Ovary (tissue), 9 donors: ENCODE measurements around the gene PDXK. TPM values are rescaled to one million over a fixed set of nuclear protein-coding genes. Genes with fewer than 3 reads are reported as not detected.
A peak's percentile ranks its signal among the peaks of the same experiment; 100 is the strongest.

Experiments
- DNase-seq, 5 donors: peaks; one replicate each; pipeline ENCODE4 v3.0.0-alpha.2; 2019 to 2020
- H3K27ac ChIP-seq, 2 donors: fragments of 200-600 bp; one replicate each; pipeline versions ENCODE4 v1.5.1 to v1.8.0; 2019 to 2022
- H3K27me3 ChIP-seq: fragments of 200-600 bp; one replicate; pipeline ENCODE4 v1.8.0; 2022
- H3K36me3 ChIP-seq: fragments of 200-600 bp; sonication (generic); one replicate; pipeline ENCODE4 v1.5.1; 2019
- H3K4me1 ChIP-seq: one replicate; pipeline ENCODE4 v1.8.1; 2013; ENCODE audit warnings: mild to moderate bottlenecking, moderate library complexity; ENCODE audit not compliant: insufficient read depth
- H3K4me3 ChIP-seq: fragments of 200-600 bp; sonication (generic); one replicate; pipeline ENCODE4 v1.5.1; 2017
- H3K9me3 ChIP-seq, 2 donors: fragments of 200-600 bp in 1 of 2; sonication (generic) in 1 of 2; one replicate each; pipeline versions ENCODE4 v1.5.1 to v1.8.1; 2013 to 2019; ENCODE audit warnings: mild to moderate bottlenecking in 1 of 2, moderate library complexity in 1 of 2
- CTCF ChIP-seq, 3 donors: fragments of 450-650 bp in 2 of 3; fragments of 200-600 bp in 1 of 3; IDR thresholded peaks; one replicate each; pipeline versions ENCODE4 v1.5.1 to v1.8.0; 2016 to 2022; ENCODE audit warnings: antibody characterized with exemption in 3 of 3, mild to moderate bottlenecking in 1 of 3
- EP300 ChIP-seq: sonication (generic); formaldehyde crosslinking; IDR thresholded peaks from one replicate; pipeline ENCODE4 v1.6.1; 2017; ENCODE audit warnings: antibody characterized with exemption
- POLR2A ChIP-seq: fragments of 450-650 bp; IDR thresholded peaks from one replicate; pipeline ENCODE4 v1.6.1; 2017; ENCODE audit warnings: antibody characterized with exemption, mild to moderate bottlenecking, moderate library complexity
- WGBS, 3 donors: extraction: QIAGEN DNeasy Blood & Tissue Kit in 1 of 3; methylation state at CpG; one replicate each; pipeline versions ENCODE4 v1.1.5 to v1.1.7; 2013 to 2017; 5-methylcytosine and 5-hydroxymethylcytosine counted together
- intact Hi-C, 4 donors: fragments of 100-400 bp; cut with DNase I; formaldehyde crosslinking; loops; one replicate each; pipeline versions ENCODE4 v1.11.0 to v1.15.1; 2022 to 2023
- polyA plus RNA-seq, 2 donors: library from polyadenylated mRNA; stranded (reverse); fragments of 200-250 nt in 1 of 2; fragments of 350-450 nt in 1 of 2; fragmentation: Illumina TruSeq in 1 of 2; extraction: RNeasy Lipid Tissue Mini Kit (QIAGEN cat#74804) in 1 of 2; gene quantifications; one replicate each; pipeline ENCODE4 v1.2.3, GENCODE V29; 2013 to 2014
- total RNA-seq, 7 donors: library from RNA; depleted of rRNA in 2 of 7; stranded (reverse); fragments of >200 nt in 2 of 7; fragmentation: NEBNext Ultra II Directional in 3 of 7; extraction: Animal tissue kit (Norgen Biotek cat#: 25700) in 3 of 7; gene quantifications; one replicate each; pipeline versions ENCODE4 v1.1.0 to v1.2.4, GENCODE V29; 2016 to 2023
- donor health status: DM: no; HTN: no; CAD: no; lungs with moderate emphysema.
- donor health status: DM: no; HTN: no; CAD: no.
- donor health status: Bipolar disorder and iron deficiency.
- donor health status: DM: yes; HTN: yes; CAD: no.
- donor health status: DM: no; HTN: no; CAD: no.
- donor health status: DM: yes; HTN: yes; CAD: no.

Gene PDXK
- total and polyA plus RNA-seq, 9 donors = 19.9 to 125 (median 88.6) TPM

- 68 to 81% (median 74%) methylated on average over 20 to 22 of the region's 22 CpGs for WGBS, 3 donors
- no peaks in the 10 kb centered on the region for H3K36me3 ChIP-seq
- H3K4me1 ChIP-seq = no peaks in the 10 kb centered on the region
- H3K4me3 ChIP-seq = no peak overlapping the region
- intact Hi-C loops = loop anchor here in 1 of 4 donors (10.0 kb wide), 1 partner anchor 49 kb away; the partner anchor contains the start of gene RRP1
- no peak overlapping the region for H3K27ac ChIP-seq
- peak in 1 of 5 donors; percentile 22 for DNase-seq
- no peaks in the 10 kb centered on the region for H3K9me3 ChIP-seq
- no peaks in the 10 kb centered on the region for H3K27me3 ChIP-seq
- TF ChIP-seq EP300 = no peak
- no peak for TF ChIP-seq POLR2A
- TF ChIP-seq CTCF (IDR thresholded peaks at IDR 0.05) = no peak
These were observed 16.5 kb downstream of the PDXK start for GRCh38 chr21:43735236-43736091.

DNA sequence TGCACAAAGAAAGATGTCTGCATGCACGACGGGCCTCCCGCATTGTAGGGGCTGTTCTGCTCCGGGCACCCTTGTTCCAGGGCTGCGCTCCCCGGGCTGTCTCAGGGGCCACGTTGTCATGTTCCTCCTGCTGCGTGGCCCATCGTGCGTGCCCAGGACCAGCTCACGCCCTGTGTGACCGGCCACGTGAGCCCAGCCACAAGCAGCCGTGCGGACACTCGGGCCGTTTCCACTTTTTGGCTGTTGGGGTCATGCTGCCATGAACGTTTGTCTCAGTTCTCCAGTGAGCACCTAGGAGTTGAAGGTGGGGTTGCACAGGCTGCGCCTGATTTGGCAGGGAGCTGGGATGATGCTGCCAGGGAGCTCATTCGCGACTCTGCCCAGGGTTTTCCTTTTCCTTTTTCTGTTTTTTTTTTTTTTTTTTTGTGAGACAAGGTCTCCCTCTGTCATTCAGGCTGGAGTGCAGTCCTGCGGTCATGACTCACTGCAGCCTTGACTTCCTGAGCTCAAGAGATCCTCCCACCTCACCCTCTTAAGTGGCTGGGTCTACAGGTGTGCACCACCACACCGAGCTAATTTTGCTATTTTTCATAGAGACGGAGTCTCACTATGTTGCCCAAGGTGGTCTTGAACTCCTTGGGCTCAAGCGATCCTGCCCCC, 17.4 kb downstream of the PDXK start:
- TF ChIP-seq EP300 = no peak
- TF ChIP-seq CTCF (IDR thresholded peaks at IDR 0.05) = no peak
- TF ChIP-seq POLR2A = no peak
- Histone ChIP-seq H3K36me3 (no peaks in the 10 kb centered on the region), H3K27ac (no peak overlapping the region), H3K4me3 (no peak overlapping the region), H3K4me1 (no peaks in the 10 kb centered on the region), H3K27me3 (no peaks in the 10 kb centered on the region), H3K9me3 (no peaks in the 10 kb centered on the region)
- no peak for DNase-seq
- WGBS, 3 donors = 88 to 94% (median 88%) methylated on average over 25 of the region's 25 CpGs
- intact Hi-C loops = loop anchor here in 1 of 4 donors (10.0 kb wide), 1 partner anchor 48 kb away; the partner anchor contains the start of gene RRP1

- no peaks in the 10 kb centered on the region for H3K9me3 ChIP-seq
- no peaks in the 10 kb centered on the region for H3K27me3 ChIP-seq
- WGBS, 3 donors = 88 to 91% (median 90%) methylated on average over 24 to 35 of the region's 35 CpGs
- DNase-seq = no peak
- no peaks in the 10 kb centered on the region for H3K4me1 ChIP-seq
- intact Hi-C loops = loop anchor here in 1 of 4 donors (10.0 kb wide), 1 partner anchor 47 kb away; the partner anchor contains the start of gene RRP1
- no peaks in the 10 kb centered on the region for H3K36me3 ChIP-seq
- no peak for TF ChIP-seq CTCF (IDR thresholded peaks at IDR 0.05)
- no peak for TF ChIP-seq POLR2A
- TF ChIP-seq EP300 = no peak
- no peak overlapping the region for H3K4me3 ChIP-seq
- H3K27ac ChIP-seq = no peak overlapping the region
These were observed 18.4 kb downstream of the PDXK start for GRCh38 chr21:43737158-43737950.
